CD4-positive, alpha-beta T cell (primary cell): ENCODE results near the gene ZSCAN5C. TPM values are rescaled to one million over a fixed set of nuclear protein-coding genes. Genes with fewer than 3 reads are reported as not detected.

Experiments used
- ATAC-seq: fragments of 200-7000 bp; cut with Tn5 transposase; one replicate; pipeline ENCODE4 v1.10.0; 2022; ENCODE audit warnings: mild to moderate bottlenecking; ENCODE audit not compliant: poor library complexity
- CTCF ChIA-PET: fragments of 350-600 bp; sonication (Branson Sonifier 250); formaldehyde crosslinking; loops from one replicate; lab custom pipeline; 2021; ENCODE audit warnings: antibody characterized with exemption, inconsistent platforms; lab: Charles Lee
- POLR2A ChIA-PET: fragments of 350-600 bp; sonication (Branson Sonifier 250); formaldehyde crosslinking; loops from one replicate; lab custom pipeline; 2021; ENCODE audit warnings: antibody characterized with exemption, inconsistent platforms; lab: Charles Lee
- DNase-seq, 14 experiments: peaks; one replicate each; pipeline ENCODE4 v3.0.0-alpha.2; 2013 to 2020; ENCODE audit warnings: mixed read lengths in 2 of 14
- H3K27ac ChIP-seq, 2 donors: one replicate each; pipeline versions ENCODE4 v1.5.1 to v1.7.0; 2013; ENCODE audit warnings: low read length in 2 of 2, low read depth in 1 of 2, mild to moderate bottlenecking in 1 of 2
- H3K27me3 ChIP-seq, 2 experiments: 1 replicate in 1 of 2; 2 replicates in 1 of 2; pipeline versions ENCODE4 v1.6.1 to v1.7.0; 2013; ENCODE audit warnings: low read length in 2 of 2, control low read depth in 1 of 2, mild to moderate bottlenecking in 1 of 2, moderate library complexity in 1 of 2; ENCODE audit not compliant: insufficient read depth in 2 of 2, control insufficient read depth in 1 of 2
- H3K36me3 ChIP-seq: one replicate; pipeline ENCODE4 v1.6.1; 2013; ENCODE audit warnings: low read length, control low read depth; ENCODE audit not compliant: insufficient read depth
- H3K4me1 ChIP-seq: one replicate; pipeline ENCODE4 v1.6.1; 2013; ENCODE audit warnings: low read length, control low read depth; ENCODE audit not compliant: insufficient read depth
- H3K4me3 ChIP-seq: one replicate; pipeline ENCODE4 v1.5.1; 2013; ENCODE audit warnings: mild to moderate bottlenecking, low read length, moderate library complexity
- H3K9me3 ChIP-seq, 2 experiments: 1 replicate in 1 of 2; 2 replicates in 1 of 2; pipeline versions ENCODE4 v1.6.1 to v1.7.0; 2013; ENCODE audit warnings: low read length in 2 of 2, mild to moderate bottlenecking in 2 of 2, control low read depth in 1 of 2, moderate library complexity in 1 of 2; ENCODE audit not compliant: control insufficient read depth in 1 of 2, insufficient read depth in 1 of 2
- H3K27ac Mint-ChIP-seq: one replicate; pipeline ENCODE4 v1.8.0; 2020; ENCODE audit warnings: mixed read lengths
- H3K27me3 Mint-ChIP-seq: one replicate; pipeline ENCODE4 v1.8.0; 2021; ENCODE audit warnings: mixed read lengths
- H3K36me3 Mint-ChIP-seq: one replicate; pipeline ENCODE4 v1.8.0; 2021; ENCODE audit warnings: low read depth, mixed read lengths
- H3K4me1 Mint-ChIP-seq: one replicate; pipeline ENCODE4 v1.8.0; 2021; ENCODE audit warnings: low read depth, mixed read lengths
- H3K4me3 Mint-ChIP-seq: one replicate; pipeline ENCODE4 v1.8.0; 2020; ENCODE audit warnings: mild to moderate bottlenecking, mixed read lengths
- H3K9me3 Mint-ChIP-seq: one replicate; pipeline ENCODE4 v1.8.0; 2020; ENCODE audit warnings: mixed read lengths
- intact Hi-C, 2 experiments: fragments of 100-400 bp; cut with DNase I in 1 of 2; cut with micrococcal nuclease in 1 of 2; formaldehyde crosslinking; loops; one replicate each; pipeline versions ENCODE4 v1.15.1 to v1.9.0; 2023 to 2025; cut with DNase I, micrococcal nuclease
- total RNA-seq, 174 experiments: library from RNA in 2 of 174; stranded (reverse) in 2 of 174; gene quantifications; one replicate each; pipeline ENCODE4 v1.2.3 and lab custom pipeline; 2021 to 2026
- TF ChIP-seq, protein P1 (sequence below): fragments of 200-600 bp; IDR thresholded peaks from one replicate; pipeline ENCODE4 v1.8.0; 2022; ENCODE audit warnings: antibody characterized with exemption, mild to moderate bottlenecking

The ZSCAN5C gene
- total RNA-seq, 2 experiments from 2014 or later: not detected

DNA sequence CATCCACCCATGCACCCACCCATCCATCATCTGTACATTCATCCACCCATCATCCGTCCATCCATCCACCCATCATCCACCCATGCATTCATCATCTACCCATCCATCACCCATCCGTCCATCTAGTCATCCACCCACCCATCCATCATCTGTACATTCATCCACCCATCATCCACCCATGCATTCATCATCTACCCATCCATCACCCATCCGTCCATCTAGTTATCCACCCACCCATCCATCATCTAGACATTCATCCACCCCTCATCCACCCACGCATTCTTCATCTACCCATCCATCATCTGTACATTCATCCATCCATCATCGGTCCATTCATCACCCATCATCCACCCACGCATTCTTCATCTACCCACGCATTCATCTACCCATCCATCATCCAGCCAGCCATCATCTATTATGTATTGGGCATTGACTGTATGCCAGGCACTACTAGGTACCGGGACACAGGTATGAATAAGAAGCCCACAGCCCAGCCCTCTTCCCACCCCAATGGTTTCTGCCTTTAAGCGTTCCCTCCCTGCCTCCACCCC, 43.0 kb upstream of the ZSCAN5C start:
- Mint-ChIP-seq H3K36me3 (peaks cover 56% of the 10 kb centered on the region), H3K27me3 (no peaks in the 10 kb centered on the region), H3K4me1 (peaks cover under 1% of the 10 kb centered on the region), H3K27ac (no peak overlapping the region), H3K4me3 (no peak overlapping the region), H3K9me3 (no peaks in the 10 kb centered on the region)
- intact Hi-C loops: no loop called here
- Histone ChIP-seq H3K9me3 (no peaks in the 10 kb centered on the region), H3K27ac (no peak overlapping the region), H3K27me3 (no peaks in the 10 kb centered on the region), H3K4me1 (no peaks in the 10 kb centered on the region), H3K36me3 (peaks cover 22% of the 10 kb centered on the region), H3K4me3 (no peak overlapping the region)
- ATAC-seq (no peak), DNase-seq (no peak)
- CTCF ChIA-PET: no interaction called here
- TF ChIP-seq, protein P1, sequence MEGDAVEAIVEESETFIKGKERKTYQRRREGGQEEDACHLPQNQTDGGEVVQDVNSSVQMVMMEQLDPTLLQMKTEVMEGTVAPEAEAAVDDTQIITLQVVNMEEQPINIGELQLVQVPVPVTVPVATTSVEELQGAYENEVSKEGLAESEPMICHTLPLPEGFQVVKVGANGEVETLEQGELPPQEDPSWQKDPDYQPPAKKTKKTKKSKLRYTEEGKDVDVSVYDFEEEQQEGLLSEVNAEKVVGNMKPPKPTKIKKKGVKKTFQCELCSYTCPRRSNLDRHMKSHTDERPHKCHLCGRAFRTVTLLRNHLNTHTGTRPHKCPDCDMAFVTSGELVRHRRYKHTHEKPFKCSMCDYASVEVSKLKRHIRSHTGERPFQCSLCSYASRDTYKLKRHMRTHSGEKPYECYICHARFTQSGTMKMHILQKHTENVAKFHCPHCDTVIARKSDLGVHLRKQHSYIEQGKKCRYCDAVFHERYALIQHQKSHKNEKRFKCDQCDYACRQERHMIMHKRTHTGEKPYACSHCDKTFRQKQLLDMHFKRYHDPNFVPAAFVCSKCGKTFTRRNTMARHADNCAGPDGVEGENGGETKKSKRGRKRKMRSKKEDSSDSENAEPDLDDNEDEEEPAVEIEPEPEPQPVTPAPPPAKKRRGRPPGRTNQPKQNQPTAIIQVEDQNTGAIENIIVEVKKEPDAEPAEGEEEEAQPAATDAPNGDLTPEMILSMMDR: no peak
- POLR2A ChIA-PET: no interaction called here

DNA sequence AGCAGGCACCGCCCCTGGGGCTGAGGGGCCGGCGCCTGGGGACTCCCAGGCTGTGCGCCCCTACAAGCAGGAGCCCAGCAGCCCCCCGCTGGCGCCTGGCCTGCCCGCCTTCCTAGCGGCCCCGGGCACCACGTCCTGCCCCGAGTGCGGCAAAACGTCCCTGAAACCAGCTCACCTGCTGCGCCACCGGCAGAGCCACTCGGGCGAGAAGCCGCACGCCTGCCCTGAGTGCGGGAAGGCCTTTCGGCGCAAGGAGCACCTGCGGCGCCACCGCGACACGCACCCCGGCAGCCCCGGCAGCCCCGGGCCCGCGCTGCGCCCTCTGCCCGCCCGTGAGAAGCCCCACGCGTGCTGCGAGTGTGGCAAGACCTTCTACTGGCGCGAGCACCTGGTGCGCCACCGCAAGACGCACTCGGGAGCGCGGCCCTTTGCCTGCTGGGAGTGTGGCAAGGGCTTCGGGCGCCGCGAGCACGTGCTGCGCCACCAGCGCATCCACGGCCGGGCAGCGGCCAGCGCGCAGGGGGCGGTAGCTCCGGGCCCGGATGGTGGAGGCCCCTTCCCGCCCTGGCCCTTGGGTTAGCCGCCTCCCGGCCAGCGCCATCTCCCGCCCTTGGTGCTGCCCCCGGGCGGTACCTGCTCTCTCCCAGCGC, 42.3 kb upstream of the ZSCAN5C start:
- Mint-ChIP-seq H3K27ac (no peak overlapping the region), H3K9me3 (no peaks in the 10 kb centered on the region), H3K4me3 (no peak overlapping the region), H3K36me3 (peaks cover 51% of the 10 kb centered on the region), H3K27me3 (no peaks in the 10 kb centered on the region), H3K4me1 (no peaks in the 10 kb centered on the region)
- H3K27me3 ChIP-seq: no peaks in the 10 kb centered on the region
- no peaks in the 10 kb centered on the region for H3K4me1 ChIP-seq
- H3K27ac ChIP-seq: no peak overlapping the region
- DNase-seq (no peak), ATAC-seq (no peak)
- H3K4me3 ChIP-seq: no peak overlapping the region
- ChIA-PET CTCF (no interaction called here), POLR2A (no interaction called here)
- TF ChIP-seq, protein P1: no peak
- intact Hi-C loops: no loop called here
- peaks cover 19% of the 10 kb centered on the region for H3K36me3 ChIP-seq
- no peaks in the 10 kb centered on the region for H3K9me3 ChIP-seq

DNA sequence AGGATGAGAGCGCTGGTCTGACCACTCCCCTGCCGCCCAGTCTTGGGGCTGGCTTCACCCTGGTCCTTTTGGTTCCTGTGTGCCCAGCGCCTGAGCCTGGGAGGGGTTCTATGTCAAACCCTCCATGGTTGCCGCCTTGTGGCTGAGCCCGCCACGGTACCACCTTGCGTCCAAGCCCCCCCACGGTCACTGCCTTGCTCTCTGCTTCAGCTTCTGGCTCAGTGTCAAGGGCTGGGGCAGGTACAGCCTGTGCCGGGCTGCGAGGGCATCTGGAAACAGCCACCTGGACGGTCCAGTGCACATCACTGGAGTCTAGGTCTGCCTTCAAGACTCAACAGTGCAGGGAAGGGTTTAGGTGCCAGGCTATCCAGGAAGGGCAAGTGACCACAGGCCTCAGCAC, 40.5 kb upstream of the ZSCAN5C start:
- Mint-ChIP-seq H3K27ac (no peak overlapping the region), H3K9me3 (no peaks in the 10 kb centered on the region), H3K4me1 (no peaks in the 10 kb centered on the region), H3K27me3 (no peaks in the 10 kb centered on the region), H3K4me3 (no peak overlapping the region), H3K36me3 (peaks cover 35% of the 10 kb centered on the region)
- intact Hi-C loops: no loop called here
- Histone ChIP-seq H3K4me3 (no peak overlapping the region), H3K4me1 (no peaks in the 10 kb centered on the region), H3K36me3 (peaks cover 9% of the 10 kb centered on the region), H3K27me3 (peaks cover 0 to under 1% of the 10 kb centered on the region in 2 experiments), H3K9me3 (no peaks in the 10 kb centered on the region), H3K27ac (no peak overlapping the region)
- TF ChIP-seq, protein P1: no peak
- ATAC-seq (no peak), DNase-seq (no peak)
- ChIA-PET POLR2A (no interaction called here), CTCF (no interaction called here)
